ENCODE measurements around the gene CNPY4.

CNPY4 gene

DNA sequence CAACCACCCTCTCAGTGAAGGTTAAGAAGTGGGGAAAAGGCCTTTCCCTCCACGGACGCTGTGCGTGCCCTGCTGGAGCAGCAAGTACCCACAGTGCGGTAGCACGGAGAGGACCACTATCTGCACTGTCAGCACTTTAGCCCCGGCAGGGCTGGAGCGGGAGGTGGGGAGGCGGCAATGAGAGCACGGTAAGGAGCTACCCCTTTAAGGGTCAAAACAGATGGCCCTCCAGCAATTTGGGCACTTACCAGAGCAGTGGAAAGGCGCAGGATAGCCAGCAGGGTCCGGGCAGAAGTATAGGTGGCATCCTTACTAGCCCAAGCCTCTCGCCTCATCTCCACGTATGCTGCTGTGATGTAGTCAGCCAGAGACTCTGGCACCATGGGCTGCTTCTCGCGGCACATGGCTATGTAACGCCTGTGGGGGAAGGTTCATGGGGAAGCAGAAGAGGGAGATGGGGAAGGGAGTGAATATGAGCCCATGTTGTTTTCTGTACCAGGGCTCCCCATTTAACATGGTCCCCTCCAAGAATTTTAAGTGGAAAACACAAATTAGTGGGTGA lies 25.4 kb upstream of the CNPY4 start:
- H3K4me3 Mint-ChIP-seq, result no peak overlapping the region
- H3K36me3 Mint-ChIP-seq (ENCODE audit: low read depth), result peaks cover 90% of the 10 kb centered on the region
- H3K27ac Mint-ChIP-seq, result peak overlapping the region; percentile 87

DNA sequence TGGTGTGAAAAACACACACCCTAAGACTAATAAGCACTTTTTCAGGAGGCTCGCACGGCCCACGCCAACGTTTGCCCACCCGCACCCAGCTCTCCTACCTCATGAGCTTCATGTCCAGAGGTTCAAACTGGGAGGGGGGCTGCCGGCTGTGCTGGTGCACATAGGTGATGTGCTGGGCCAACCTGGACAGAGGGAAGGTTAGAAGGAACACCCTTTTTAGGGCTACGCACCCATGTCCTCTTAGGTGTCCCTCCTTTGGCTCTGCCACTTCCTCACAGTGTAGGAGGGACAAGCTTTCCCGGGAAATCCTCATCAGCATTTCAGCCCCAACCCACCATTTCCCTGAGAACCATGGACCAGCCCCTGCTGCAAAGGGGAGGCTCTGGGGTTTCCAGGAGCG lies 24.1 kb upstream of the CNPY4 start:
- DNase-seq, result no peak
- no peak overlapping the region for H3K4me3 Mint-ChIP-seq
- H3K27ac Mint-ChIP-seq, result peak overlapping the region; percentile 93
- H3K27me3 Mint-ChIP-seq (ENCODE audit: low read depth, poor library complexity), result peaks cover 3% of the 10 kb centered on the region
- H3K36me3 Mint-ChIP-seq (ENCODE audit: low read depth), result peaks cover 95% of the 10 kb centered on the region
- peaks cover 65% of the 10 kb centered on the region for H3K4me1 Mint-ChIP-seq
- H3K9me3 Mint-ChIP-seq, result no peaks in the 10 kb centered on the region
- TF ChIP-seq, protein P1, sequence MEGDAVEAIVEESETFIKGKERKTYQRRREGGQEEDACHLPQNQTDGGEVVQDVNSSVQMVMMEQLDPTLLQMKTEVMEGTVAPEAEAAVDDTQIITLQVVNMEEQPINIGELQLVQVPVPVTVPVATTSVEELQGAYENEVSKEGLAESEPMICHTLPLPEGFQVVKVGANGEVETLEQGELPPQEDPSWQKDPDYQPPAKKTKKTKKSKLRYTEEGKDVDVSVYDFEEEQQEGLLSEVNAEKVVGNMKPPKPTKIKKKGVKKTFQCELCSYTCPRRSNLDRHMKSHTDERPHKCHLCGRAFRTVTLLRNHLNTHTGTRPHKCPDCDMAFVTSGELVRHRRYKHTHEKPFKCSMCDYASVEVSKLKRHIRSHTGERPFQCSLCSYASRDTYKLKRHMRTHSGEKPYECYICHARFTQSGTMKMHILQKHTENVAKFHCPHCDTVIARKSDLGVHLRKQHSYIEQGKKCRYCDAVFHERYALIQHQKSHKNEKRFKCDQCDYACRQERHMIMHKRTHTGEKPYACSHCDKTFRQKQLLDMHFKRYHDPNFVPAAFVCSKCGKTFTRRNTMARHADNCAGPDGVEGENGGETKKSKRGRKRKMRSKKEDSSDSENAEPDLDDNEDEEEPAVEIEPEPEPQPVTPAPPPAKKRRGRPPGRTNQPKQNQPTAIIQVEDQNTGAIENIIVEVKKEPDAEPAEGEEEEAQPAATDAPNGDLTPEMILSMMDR (IDR thresholded peaks at IDR 0.05), result no peak

More for the DNA sequence above, 25.4 kb upstream of the CNPY4 start:
- Mint-ChIP-seq H3K4me1 (peaks cover 63% of the 10 kb centered on the region), H3K9me3 (no peaks in the 10 kb centered on the region), H3K27me3 (ENCODE audit: low read depth, poor library complexity) (peaks cover 3% of the 10 kb centered on the region)
- TF ChIP-seq, protein P1 (IDR thresholded peaks at IDR 0.05), result no peak
- DNase-seq, result no peak

DNA sequence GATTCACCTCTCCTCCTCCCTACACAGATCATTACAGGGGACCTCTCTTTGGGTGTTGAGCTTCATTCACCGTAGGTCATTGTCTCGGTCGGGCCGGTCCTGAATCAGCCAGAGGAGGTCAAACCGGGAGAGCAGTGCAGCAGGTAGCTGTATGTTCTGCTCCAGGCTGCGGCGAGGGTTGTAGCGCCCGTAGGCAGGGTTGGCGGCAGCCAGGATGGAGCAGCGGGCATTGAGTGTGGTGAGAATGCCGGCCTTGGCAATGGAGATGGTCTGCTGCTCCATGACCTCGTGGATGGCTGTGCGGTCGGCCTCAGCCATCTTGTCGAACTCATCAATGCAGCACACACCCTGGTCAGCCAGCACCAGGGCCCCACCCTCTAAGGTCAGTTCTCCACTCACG lies 23.7 kb upstream of the CNPY4 start:
- Mint-ChIP-seq H3K9me3 (no peaks in the 10 kb centered on the region), H3K36me3 (ENCODE audit: low read depth) (peaks cover 91% of the 10 kb centered on the region), H3K27ac (peak overlapping the region; percentile 93), H3K27me3 (ENCODE audit: low read depth, poor library complexity) (peaks cover 3% of the 10 kb centered on the region), H3K4me1 (peaks cover 61% of the 10 kb centered on the region), H3K4me3 (no peak overlapping the region)
- TF ChIP-seq, protein P1 (IDR thresholded peaks at IDR 0.05), result no peak
- no peak for DNase-seq

DNA sequence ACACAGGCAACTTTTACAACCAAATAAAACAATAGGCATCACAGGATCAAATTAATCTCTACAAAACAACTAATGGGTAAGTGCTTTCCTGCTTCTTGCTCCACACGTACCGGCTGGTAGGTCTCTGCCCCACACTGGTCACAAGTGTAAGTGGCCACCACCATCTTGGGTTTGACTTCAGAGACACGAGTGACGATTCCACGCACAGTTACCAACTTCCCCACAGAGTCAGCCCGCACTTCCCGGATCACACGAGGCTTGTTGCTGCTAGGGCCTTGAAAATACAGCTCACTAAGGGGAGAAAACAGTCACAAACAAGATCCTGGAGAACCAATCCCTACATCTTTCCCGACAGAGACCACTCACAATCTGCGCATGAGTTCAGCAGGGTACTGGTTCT lies 20.5 kb upstream of the CNPY4 start:
- Mint-ChIP-seq H3K27me3 (ENCODE audit: low read depth, poor library complexity) (peaks cover 10% of the 10 kb centered on the region), H3K9me3 (no peaks in the 10 kb centered on the region), H3K4me3 (peak overlapping the region; percentile 97), H3K4me1 (peaks cover 64% of the 10 kb centered on the region), H3K36me3 (ENCODE audit: low read depth) (peaks cover 68% of the 10 kb centered on the region), H3K27ac (peak overlapping the region; percentile 98)
- no peak for DNase-seq
- TF ChIP-seq, protein P1 (IDR thresholded peaks at IDR 0.05), result no peak

DNA sequence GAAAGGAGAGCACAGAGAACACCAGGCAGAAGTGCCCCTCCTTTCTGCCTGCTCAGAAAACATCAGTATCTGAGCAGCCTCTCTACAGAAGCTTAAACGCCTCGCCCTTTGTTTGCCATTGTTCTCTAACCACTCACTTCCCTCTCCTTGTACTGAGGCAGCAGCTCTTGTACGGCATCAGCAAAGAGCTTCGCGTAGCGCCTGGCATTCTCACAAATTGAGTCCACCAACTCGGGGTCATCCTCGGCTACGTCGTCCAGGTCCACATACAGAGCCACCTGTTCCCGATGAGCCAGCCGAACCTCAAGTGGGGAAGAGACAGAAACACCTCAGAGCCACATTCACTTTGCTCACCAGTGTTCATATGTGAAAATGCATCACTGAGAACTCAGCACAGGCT lies 20.0 kb upstream of the CNPY4 start:
- no peak for DNase-seq
- Mint-ChIP-seq H3K4me1 (peaks cover 66% of the 10 kb centered on the region), H3K36me3 (ENCODE audit: low read depth) (peaks cover 65% of the 10 kb centered on the region), H3K9me3 (no peaks in the 10 kb centered on the region), H3K27me3 (ENCODE audit: low read depth, poor library complexity) (peaks cover 10% of the 10 kb centered on the region), H3K27ac (peak overlapping the region; percentile 98), H3K4me3 (peak overlapping the region; percentile 97)
- TF ChIP-seq, protein P1 (IDR thresholded peaks at IDR 0.05), result no peak

DNA sequence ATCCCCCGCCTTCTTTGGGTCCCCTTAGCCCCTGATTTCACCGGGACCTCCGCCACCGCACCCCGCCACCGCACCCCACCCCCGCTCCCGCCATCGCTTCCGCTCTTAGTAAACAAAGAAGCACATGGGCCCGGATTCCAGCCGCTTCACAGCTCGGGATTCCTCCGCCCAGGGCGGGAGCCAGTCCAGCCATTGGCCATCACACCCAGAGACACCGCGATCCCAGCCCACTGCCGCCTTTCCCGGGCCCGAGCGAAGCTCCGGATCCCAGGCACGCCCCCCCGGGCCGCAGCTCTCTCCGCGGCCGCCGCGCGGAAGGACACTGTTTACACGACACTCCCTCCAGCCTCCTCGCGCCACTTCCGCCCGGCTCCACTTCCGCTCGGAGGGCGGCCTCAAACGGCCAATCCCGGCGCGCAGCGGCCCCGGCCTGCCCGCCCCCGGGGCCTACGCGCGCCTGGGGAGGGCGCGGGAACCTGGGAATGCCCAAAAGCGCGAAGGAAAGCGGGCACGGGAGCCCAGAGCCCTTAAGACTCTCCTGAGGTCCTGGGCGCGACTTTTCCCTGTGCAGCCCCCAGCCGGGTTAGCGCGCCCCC lies 18.9 kb upstream of the CNPY4 start:
- Mint-ChIP-seq H3K4me3 (peak overlapping the region; percentile 97), H3K9me3 (no peaks in the 10 kb centered on the region), H3K27me3 (ENCODE audit: low read depth, poor library complexity) (peaks cover 13% of the 10 kb centered on the region), H3K36me3 (ENCODE audit: low read depth) (peaks cover 64% of the 10 kb centered on the region), H3K4me1 (peaks cover 65% of the 10 kb centered on the region), H3K27ac (peak overlapping the region; percentile 100)
- TF ChIP-seq, protein P1 (IDR thresholded peaks at IDR 0.05), result no peak
- peak; percentile 96 for DNase-seq

Data from nephron progenitor cell (in vitro differentiated cells).